PC-9 (cell line): ENCODE measurements around the gene DSCAML1. TPM values are rescaled to one million over a fixed set of nuclear protein-coding genes. Genes with fewer than 3 reads are reported as not detected.

Source experiments
- BruUV-seq: library from RNA; stranded (reverse); fragments of 400-500 nt; replicated peaks from 2 replicates; lab custom pipeline; 2021; lab: Mats Ljungman, UMichigan
- CTCF ChIA-PET: fragments of 300-600 bp; sonication (Branson Sonifier 250); formaldehyde crosslinking; loops from one replicate; lab custom pipeline; 2022; ENCODE audit warnings: antibody characterized with exemption; lab: Charles Lee
- POLR2A ChIA-PET: fragments of 300-600 bp; sonication (Branson Sonifier 250); formaldehyde crosslinking; loops from one replicate; lab custom pipeline; 2022; ENCODE audit warnings: antibody characterized with exemption; ENCODE audit not compliant: unreplicated experiment; lab: Charles Lee
- DNase-seq, 2 experiments: peaks; one replicate each; pipeline versions ENCODE4 v3.0.0 to v3.0.0-alpha.2; 2015 to 2022; ENCODE audit warnings: mixed read lengths in 1 of 2
- H2AFZ ChIP-seq: fragments of 200-600 bp; sonication (generic); 2 replicates; pipeline ENCODE4 v1.8.1; 2017; ENCODE audit warnings: antibody characterized with exemption
- H3F3A ChIP-seq: fragments of 200-600 bp; sonication (generic); 2 replicates; pipeline ENCODE4 v1.8.1; 2017; ENCODE audit warnings: antibody characterized with exemption, mild to moderate bottlenecking, low read depth; ENCODE audit not compliant: insufficient read depth
- H3K27ac ChIP-seq: fragments of 200-600 bp; sonication (generic); 2 replicates; pipeline ENCODE4 v1.6.1; 2016; ENCODE audit warnings: mixed run types
- H3K27me3 ChIP-seq: fragments of 200-600 bp; sonication (generic); 2 replicates; pipeline ENCODE4 v1.6.1; 2016; ENCODE audit warnings: low read depth, mixed run types; ENCODE audit not compliant: insufficient read depth
- H3K36me3 ChIP-seq: fragments of 200-600 bp; sonication (generic); 2 replicates; pipeline ENCODE4 v1.6.1; 2016; ENCODE audit warnings: low read depth, mixed run types
- H3K4me1 ChIP-seq: fragments of 200-600 bp; sonication (generic); replicated peaks from 2 replicates; pipeline ENCODE4 v1.6.1; 2016; ENCODE audit warnings: mixed run types; ENCODE audit not compliant: insufficient read depth
- H3K4me2 ChIP-seq: fragments of 200-600 bp; sonication (generic); 2 replicates; pipeline ENCODE4 v1.6.1; 2017; ENCODE audit warnings: mixed run types
- H3K4me3 ChIP-seq: fragments of 200-600 bp; sonication (generic); 2 replicates; pipeline ENCODE4 v1.6.1; 2016; ENCODE audit warnings: mixed run types
- H3K79me2 ChIP-seq: fragments of 200-600 bp; sonication (generic); 2 replicates; pipeline ENCODE4 v1.6.1; 2017; ENCODE audit warnings: low read depth, mixed run types
- H3K9me2 ChIP-seq: fragments of 200-600 bp; sonication (generic); 2 replicates; pipeline ENCODE4 v1.8.1; 2017; ENCODE audit warnings: mild to moderate bottlenecking; ENCODE audit not compliant: insufficient read depth
- H3K9me3 ChIP-seq: fragments of 200-600 bp; sonication (generic); 2 replicates; pipeline ENCODE4 v1.8.1; 2016; ENCODE audit warnings: low read depth; ENCODE audit not compliant: insufficient read depth
- H4K20me1 ChIP-seq: fragments of 200-600 bp; sonication (generic); 2 replicates; pipeline ENCODE4 v1.8.1; 2017; ENCODE audit not compliant: insufficient read depth
- CTCF ChIP-seq: fragments of 200-600 bp; sonication (generic); conservative IDR thresholded peaks from 2 replicates; pipeline ENCODE4 v1.6.1; 2017; ENCODE audit warnings: mixed run types, antibody characterized with exemption, mild to moderate bottlenecking, moderate library complexity
- EZH2 ChIP-seq: fragments of 200-600 bp; sonication (generic); IDR thresholded peaks from 2 replicates; pipeline ENCODE4 v1.8.0; 2017; ENCODE audit warnings: antibody characterized with exemption, low read depth
- intact Hi-C: fragments of 100-400 bp; cut with micrococcal nuclease; formaldehyde crosslinking; loops from one replicate; pipeline ENCODE4 v1.10.0; 2022; ENCODE audit not compliant: unreplicated experiment
- total RNA-seq: library from RNA; stranded (reverse); gene quantifications from 2 replicates; pipeline ENCODE4 v1.2.3, GENCODE V29; 2021

Gene DSCAML1
- total RNA-seq, 1 experiment from 2014 or later = not detected

DNA sequence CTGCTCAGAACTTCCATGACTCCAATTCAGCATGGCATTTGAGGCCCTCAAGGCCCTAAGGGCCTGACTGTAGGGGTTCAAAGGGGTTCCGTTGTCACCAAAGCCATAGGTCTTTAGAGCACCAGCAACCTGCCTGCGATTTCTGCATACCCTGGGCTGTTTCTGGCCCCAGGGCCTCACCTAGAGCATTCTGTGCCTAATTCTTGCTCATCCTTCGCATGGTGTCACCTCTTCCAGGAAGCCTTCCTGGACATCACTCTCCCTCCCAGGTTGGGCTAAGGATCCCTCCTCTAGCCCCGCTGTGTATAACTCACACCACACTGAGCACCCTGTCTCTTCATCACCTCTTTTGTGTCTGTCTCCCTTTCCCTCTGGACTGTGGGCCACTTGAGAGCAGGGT lies 275.0 kb downstream of the DSCAML1 start:
- Histone ChIP-seq H3K27me3 (peaks cover 100% of the 10 kb centered on the region), H4K20me1 (peaks cover 3% of the 10 kb centered on the region; the same call in 1 of the 2 replicates), H3K27ac (no peak overlapping the region), H3K9me2 (no peaks in the 10 kb centered on the region), H3K79me2 (no peaks in the 10 kb centered on the region), H3K4me3 (no peak overlapping the region), H3K36me3 (no peaks in the 10 kb centered on the region), H3K4me2 (no peak overlapping the region), H3K9me3 (no peaks in the 10 kb centered on the region), H3F3A (no peaks in the 10 kb centered on the region), H2AFZ (no peak overlapping the region), H3K4me1 (no peaks in the 10 kb centered on the region)
- DNase-seq = no peak
- intact Hi-C loops = no loop called here
- ChIA-PET CTCF (no interaction called here), POLR2A (no interaction called here)
- BruUV-seq = no TSS peak
- TF ChIP-seq EZH2 = no peak
- no peak for TF ChIP-seq CTCF

DNA sequence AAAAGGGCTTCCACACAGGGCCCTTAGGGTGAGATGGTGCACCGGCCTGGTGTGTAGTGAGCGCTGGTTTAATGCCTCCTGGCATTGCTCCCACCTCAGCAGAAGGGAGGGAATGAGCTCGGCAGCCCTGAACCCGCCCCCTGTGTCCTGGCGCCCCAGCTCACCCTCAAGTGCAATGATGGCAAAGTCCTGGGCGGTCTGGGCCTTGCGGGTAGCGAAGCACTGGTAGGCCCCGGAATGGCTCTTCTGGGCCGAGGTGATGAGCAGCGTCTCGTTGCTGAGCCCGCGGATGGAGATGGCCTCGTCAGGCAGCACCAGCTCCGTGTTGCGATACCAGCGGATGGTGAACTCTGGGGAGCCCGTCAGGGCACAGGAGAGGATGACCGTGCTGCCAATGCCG lies 276.1 kb downstream of the DSCAML1 start:
- Histone ChIP-seq H3K4me3 (no peak overlapping the region), H3K27ac (no peak overlapping the region), H3K79me2 (no peaks in the 10 kb centered on the region), H3K4me2 (no peak overlapping the region), H3K9me2 (no peaks in the 10 kb centered on the region), H3K4me1 (no peaks in the 10 kb centered on the region), H2AFZ (no peak overlapping the region), H3F3A (no peaks in the 10 kb centered on the region), H3K27me3 (peaks cover 100% of the 10 kb centered on the region), H3K36me3 (no peaks in the 10 kb centered on the region), H4K20me1 (peaks cover 3% of the 10 kb centered on the region; the same call in 1 of the 2 replicates), H3K9me3 (no peaks in the 10 kb centered on the region)
- TF ChIP-seq EZH2 (no peak), CTCF (no peak)
- intact Hi-C loops = no loop called here
- BruUV-seq = no TSS peak
- no peak for DNase-seq
- POLR2A ChIA-PET = no interaction called here
- CTCF ChIA-PET = no interaction called here

DNA sequence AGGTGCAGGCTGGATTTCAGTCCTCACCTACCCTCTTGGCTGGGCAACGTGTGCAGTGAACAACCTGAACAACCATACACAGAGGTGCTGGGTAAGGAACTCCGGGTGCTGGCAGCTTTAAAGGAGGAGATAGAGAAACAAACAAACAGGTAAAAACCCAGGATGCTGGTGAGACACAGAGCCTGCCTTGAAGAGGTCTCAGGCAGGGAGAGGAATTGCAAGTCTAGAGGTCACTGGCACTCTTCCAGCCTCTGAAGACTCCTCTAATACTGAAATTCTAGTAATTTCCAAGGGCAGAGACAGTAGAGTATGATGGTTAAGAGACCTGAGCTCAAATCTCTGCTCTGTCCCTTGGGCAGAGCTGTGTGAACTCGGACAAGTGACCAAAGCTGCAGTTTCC lies 276.8 kb downstream of the DSCAML1 start:
- Histone ChIP-seq H3K4me2 (no peak overlapping the region), H3K27me3 (peaks cover 100% of the 10 kb centered on the region), H3K27ac (no peak overlapping the region), H3K4me1 (no peaks in the 10 kb centered on the region), H3K36me3 (no peaks in the 10 kb centered on the region), H3F3A (no peaks in the 10 kb centered on the region), H3K9me3 (no peaks in the 10 kb centered on the region), H2AFZ (no peak overlapping the region), H3K9me2 (no peaks in the 10 kb centered on the region), H4K20me1 (peaks cover 3% of the 10 kb centered on the region; the same call in 1 of the 2 replicates), H3K79me2 (no peaks in the 10 kb centered on the region), H3K4me3 (no peak overlapping the region)
- no peak for DNase-seq
- CTCF ChIA-PET = interaction anchor here (0.6 kb wide), 1 partner anchor 730 kb away, joined by 5 read pairs; no protein-coding TSS in a partner anchor
- BruUV-seq = no TSS peak
- TF ChIP-seq CTCF = no peak
- no peak for TF ChIP-seq EZH2
- intact Hi-C loops = no loop called here
- POLR2A ChIA-PET = no interaction called here
